ENCODE measurements around the gene SZT2.

GRCh38 chr1:43422995-43423671, 33.4 kb downstream of the SZT2 start:
- no peak for TF ChIP-seq CTCF (conservative IDR thresholded peaks at IDR 0.05; ENCODE audit: low read depth, low read length)
- no peak for TF ChIP-seq POLR2A (IDR thresholded peaks at IDR 0.05; ENCODE audit: low read depth, low read length)
- TF ChIP-seq CEBPB (IDR thresholded peaks at IDR 0.05; ENCODE audit: low read depth, low read length), result no peak
